ENCODE data around the gene TSPAN9. TPM values are rescaled to one million over a fixed set of nuclear protein-coding genes. Genes with fewer than 3 reads are reported as not detected.

The TSPAN9 gene
- total RNA-seq, 1 donor from 2014 or later = 114 TPM

GRCh38 chr12:3098436-3098835, 21.3 kb downstream of the TSPAN9 start:
- Mint-ChIP-seq H3K36me3 (ENCODE audit: unreplicated experiment) (peaks cover 28% of the 10 kb centered on the region), H3K27ac (ENCODE audit: unreplicated experiment) (no peak overlapping the region), H3K4me1 (ENCODE audit: unreplicated experiment) (peaks cover 53% of the 10 kb centered on the region), H3K27me3 (ENCODE audit: unreplicated experiment) (no peaks in the 10 kb centered on the region), H3K4me3 (ENCODE audit: unreplicated experiment) (no peak overlapping the region), H3K9me3 (ENCODE audit: unreplicated experiment) (peaks cover 8% of the 10 kb centered on the region)
- TF ChIP-seq CTCF (IDR thresholded peaks at IDR 0.05) = no peak
- DNase-seq (ENCODE audit: extremely low spot score, unreplicated experiment) = no peak

GRCh38 chr12:3099146-3099545, 22.0 kb downstream of the TSPAN9 start:
- peaks cover 28% of the 10 kb centered on the region for H3K36me3 Mint-ChIP-seq (ENCODE audit: unreplicated experiment)
- no peak overlapping the region for H3K4me3 Mint-ChIP-seq (ENCODE audit: unreplicated experiment)
- H3K9me3 Mint-ChIP-seq (ENCODE audit: unreplicated experiment) = peaks cover 8% of the 10 kb centered on the region
- H3K4me1 Mint-ChIP-seq (ENCODE audit: unreplicated experiment) = peaks cover 60% of the 10 kb centered on the region
- H3K27ac Mint-ChIP-seq (ENCODE audit: unreplicated experiment) = no peak overlapping the region
- TF ChIP-seq CTCF (IDR thresholded peaks at IDR 0.05) = no peak
- no peak for DNase-seq (ENCODE audit: extremely low spot score, unreplicated experiment)
- H3K27me3 Mint-ChIP-seq (ENCODE audit: unreplicated experiment) = no peaks in the 10 kb centered on the region

GRCh38 chr12:3101309-3102024, 24.3 kb downstream of the TSPAN9 start:
- DNase-seq (ENCODE audit: extremely low spot score, unreplicated experiment) = no peak

GRCh38 chr12:3102771-3103410, 25.7 kb downstream of the TSPAN9 start:
- Mint-ChIP-seq H3K27ac (ENCODE audit: unreplicated experiment) (peak overlapping the region; percentile 73), H3K27me3 (ENCODE audit: unreplicated experiment) (no peaks in the 10 kb centered on the region), H3K9me3 (ENCODE audit: unreplicated experiment) (peaks cover 8% of the 10 kb centered on the region), H3K36me3 (ENCODE audit: unreplicated experiment) (peaks cover 23% of the 10 kb centered on the region), H3K4me1 (ENCODE audit: unreplicated experiment) (peaks cover 81% of the 10 kb centered on the region), H3K4me3 (ENCODE audit: unreplicated experiment) (no peak overlapping the region)
- no peak for TF ChIP-seq CTCF (IDR thresholded peaks at IDR 0.05)
- no peak for DNase-seq (ENCODE audit: extremely low spot score, unreplicated experiment)

More at GRCh38 chr12:3101309-3102024, 24.3 kb downstream of the TSPAN9 start:
- Mint-ChIP-seq H3K4me1 (ENCODE audit: unreplicated experiment) (peaks cover 80% of the 10 kb centered on the region), H3K4me3 (ENCODE audit: unreplicated experiment) (no peak overlapping the region), H3K27ac (ENCODE audit: unreplicated experiment) (no peak overlapping the region), H3K9me3 (ENCODE audit: unreplicated experiment) (peaks cover 8% of the 10 kb centered on the region), H3K36me3 (ENCODE audit: unreplicated experiment) (peaks cover 24% of the 10 kb centered on the region), H3K27me3 (ENCODE audit: unreplicated experiment) (no peaks in the 10 kb centered on the region)
- TF ChIP-seq CTCF (IDR thresholded peaks at IDR 0.05) = no peak

GRCh38 chr12:3103806-3104205, 26.6 kb downstream of the TSPAN9 start:
- peaks cover 8% of the 10 kb centered on the region for H3K9me3 Mint-ChIP-seq (ENCODE audit: unreplicated experiment)
- H3K4me1 Mint-ChIP-seq (ENCODE audit: unreplicated experiment) = peaks cover 83% of the 10 kb centered on the region
- DNase-seq (ENCODE audit: extremely low spot score, unreplicated experiment) = no peak
- no peak overlapping the region for H3K4me3 Mint-ChIP-seq (ENCODE audit: unreplicated experiment)
- peak overlapping the region; percentile 68 for H3K27ac Mint-ChIP-seq (ENCODE audit: unreplicated experiment)
- no peak for TF ChIP-seq CTCF (IDR thresholded peaks at IDR 0.05)
- no peaks in the 10 kb centered on the region for H3K27me3 Mint-ChIP-seq (ENCODE audit: unreplicated experiment)
- H3K36me3 Mint-ChIP-seq (ENCODE audit: unreplicated experiment) = peaks cover 15% of the 10 kb centered on the region
